HG02623 (cell line): ENCODE data around the gene EVX2.

Source experiments
- ATAC-seq: cut with Tn5 transposase; IDR thresholded peaks from one replicate; pipeline ENCODE4 v1.9.1; 2021; ENCODE audit warnings: moderate library complexity; ENCODE audit not compliant: unreplicated experiment

Gene EVX2

GRCh38 chr2:176084611-176085119 is 903 bp upstream of the EVX2 start:
- no peak for ATAC-seq

DNA sequence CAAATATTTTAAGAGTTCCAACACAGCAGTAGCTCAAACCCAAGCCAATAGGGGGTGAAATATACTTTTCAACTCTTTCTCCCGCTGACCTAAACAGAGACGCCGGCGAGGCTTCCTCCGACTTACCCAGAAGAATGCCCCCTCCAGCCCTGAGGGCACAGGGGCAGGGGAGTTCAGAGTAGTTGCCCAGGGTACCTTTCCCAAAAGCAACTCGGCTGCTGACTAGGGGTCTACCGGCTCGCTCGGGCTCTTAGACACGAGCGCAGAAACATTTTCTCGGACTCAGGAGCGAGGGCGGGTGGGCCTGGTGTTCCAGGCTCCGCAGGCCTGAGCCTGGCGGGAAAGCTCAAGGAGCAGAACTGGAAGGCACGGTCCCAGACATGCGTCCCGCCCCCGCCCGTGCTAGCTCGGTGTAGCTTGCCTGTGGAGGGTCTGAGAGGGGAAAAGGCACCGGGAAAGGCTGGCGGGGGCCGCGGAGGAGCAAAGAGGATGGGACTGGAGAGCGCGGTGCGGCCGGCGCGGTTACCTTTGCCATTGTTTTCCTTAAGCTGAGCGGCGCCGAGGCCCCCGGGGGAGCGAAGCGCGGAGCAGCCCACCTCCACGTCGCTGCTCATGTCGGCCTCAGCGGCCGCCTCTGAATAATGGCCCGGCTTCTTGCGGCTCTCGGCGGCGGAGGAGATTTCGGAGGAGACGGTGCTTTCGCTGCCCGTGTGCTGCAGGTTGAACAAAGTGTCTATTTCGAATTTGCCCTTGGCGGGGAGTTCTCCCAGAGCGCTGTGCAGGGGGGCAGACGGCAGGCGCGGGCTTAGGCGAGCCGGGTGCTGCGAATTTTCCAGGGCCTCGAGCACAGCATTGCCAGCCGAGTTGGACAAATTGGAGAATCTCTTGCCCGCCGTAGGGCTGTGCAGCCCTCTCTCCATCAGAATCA is 674 bp downstream of the EVX2 start:
- no peak for ATAC-seq

DNA sequence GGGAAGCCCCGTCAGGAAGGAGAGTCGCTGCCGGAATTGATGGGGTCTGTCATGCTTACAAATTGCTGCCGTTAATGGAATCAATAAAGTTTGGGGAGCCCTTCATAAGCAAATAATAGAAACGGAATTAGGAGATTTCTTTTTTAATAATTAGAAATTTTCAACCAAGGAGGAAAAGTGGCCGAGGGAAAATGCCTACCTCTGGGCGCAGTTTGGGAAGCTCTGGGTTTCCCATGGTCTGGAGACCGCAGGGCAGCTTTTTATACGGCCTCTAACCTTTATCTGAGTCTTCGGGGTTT is 1.3 kb downstream of the EVX2 start:
- no peak for ATAC-seq

DNA sequence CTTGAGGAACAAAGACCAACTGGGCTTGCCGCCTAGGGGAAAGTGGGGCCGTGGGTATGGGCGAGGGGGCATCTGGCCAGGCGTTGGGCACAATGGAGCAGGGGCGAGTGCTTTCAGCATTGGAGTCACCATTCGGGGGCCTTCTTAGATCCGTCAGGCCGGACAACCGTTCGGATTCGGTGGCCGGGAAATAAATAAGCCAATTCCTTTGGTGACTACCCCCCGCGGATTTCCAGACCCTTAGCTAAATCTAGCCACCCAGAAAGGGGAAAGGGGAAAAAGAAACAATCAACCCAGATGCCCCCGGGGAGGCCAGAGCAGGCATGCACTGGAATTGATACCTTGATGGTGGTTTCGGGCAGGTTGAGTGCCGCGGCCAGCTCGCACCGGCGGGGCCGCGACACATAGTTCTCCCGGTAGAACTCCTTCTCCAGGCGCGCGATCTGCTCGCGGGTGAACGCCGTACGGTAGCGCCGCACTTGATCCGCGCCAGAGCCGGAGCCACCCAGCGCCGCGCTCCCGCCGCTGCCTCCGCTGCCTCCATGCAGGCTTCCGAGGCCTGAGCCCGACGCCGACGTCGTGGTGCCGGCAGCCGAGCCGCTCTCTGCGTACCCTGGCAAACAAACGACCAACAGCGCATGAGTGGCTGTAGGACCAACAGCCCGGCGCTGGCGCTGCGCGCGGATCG is 1.8 kb downstream of the EVX2 start:
- ATAC-seq, result no peak

- ATAC-seq, result no peak
Observed at GRCh38 chr2:176081376-176081836, 2.4 kb downstream of the EVX2 start.

GRCh38 chr2:176080540-176081375 is 3.0 kb downstream of the EVX2 start:
- ATAC-seq, result no peak

DNA sequence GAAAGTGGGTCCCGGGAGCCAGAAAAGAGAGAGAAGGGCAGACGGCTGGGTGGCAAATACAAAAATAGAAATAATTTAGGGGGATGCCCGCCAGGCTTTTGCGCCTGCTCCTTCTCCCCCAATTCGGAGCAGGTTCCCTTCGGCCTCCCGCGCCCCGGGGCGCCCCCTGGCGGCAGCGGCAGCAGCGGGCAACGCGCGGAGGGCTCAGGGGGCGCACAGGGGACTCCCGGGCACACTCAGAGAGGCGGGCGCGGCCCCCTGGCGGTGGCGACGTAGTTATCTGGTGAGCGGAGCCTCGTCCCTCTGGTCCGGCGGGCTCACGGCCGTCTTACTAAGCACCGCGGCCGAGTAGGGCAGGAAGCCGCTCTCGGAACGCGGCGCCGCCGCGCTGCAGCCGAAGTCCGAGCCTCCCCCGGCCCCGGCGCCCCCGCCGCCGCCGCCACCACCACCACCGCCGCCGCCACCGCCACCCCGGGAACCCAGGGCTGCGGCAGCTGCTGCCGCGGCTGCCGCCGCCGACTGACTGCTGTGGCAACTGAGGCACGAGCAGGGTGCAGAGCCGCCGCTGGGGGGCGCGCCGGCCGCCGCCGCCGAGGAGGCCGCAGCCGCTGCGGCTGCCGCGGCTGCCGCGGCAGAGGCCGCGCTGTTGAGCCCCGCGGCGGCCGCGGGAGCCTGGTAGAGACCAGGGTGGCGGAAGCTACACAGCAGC is 3.8 kb downstream of the EVX2 start:
- ATAC-seq, result no peak

GRCh38 chr2:176079285-176079830 is 4.4 kb downstream of the EVX2 start:
- no peak for ATAC-seq

GRCh38 chr2:176078541-176079284 is 5.0 kb downstream of the EVX2 start:
- ATAC-seq, result no peak

DNA sequence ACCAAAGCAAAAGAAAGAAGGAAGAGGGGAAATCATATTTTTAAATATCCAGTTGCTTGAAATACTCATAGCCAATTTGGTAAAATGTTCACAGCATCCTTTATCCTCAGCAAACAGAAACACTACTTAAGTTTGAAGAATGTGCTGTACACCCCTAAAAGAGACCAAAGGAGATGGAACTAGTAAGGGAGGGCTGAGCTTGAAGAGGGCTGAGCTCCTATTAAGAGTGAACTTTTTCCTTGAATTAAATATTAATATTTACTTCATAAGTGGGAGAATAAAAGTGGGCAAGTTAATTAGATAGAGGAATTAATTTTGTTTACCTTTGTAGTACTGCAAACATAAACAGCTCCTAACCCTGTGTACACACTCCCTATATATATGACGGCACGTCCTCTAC is 7.0 kb downstream of the EVX2 start:
- no peak for ATAC-seq

GRCh38 chr2:176076063-176076462 is 7.7 kb downstream of the EVX2 start:
- ATAC-seq, result no peak

- no peak for ATAC-seq
Observed at GRCh38 chr2:176075481-176075880, 8.3 kb downstream of the EVX2 start.

GRCh38 chr2:176074919-176075425 is 8.8 kb downstream of the EVX2 start:
- no peak for ATAC-seq

DNA sequence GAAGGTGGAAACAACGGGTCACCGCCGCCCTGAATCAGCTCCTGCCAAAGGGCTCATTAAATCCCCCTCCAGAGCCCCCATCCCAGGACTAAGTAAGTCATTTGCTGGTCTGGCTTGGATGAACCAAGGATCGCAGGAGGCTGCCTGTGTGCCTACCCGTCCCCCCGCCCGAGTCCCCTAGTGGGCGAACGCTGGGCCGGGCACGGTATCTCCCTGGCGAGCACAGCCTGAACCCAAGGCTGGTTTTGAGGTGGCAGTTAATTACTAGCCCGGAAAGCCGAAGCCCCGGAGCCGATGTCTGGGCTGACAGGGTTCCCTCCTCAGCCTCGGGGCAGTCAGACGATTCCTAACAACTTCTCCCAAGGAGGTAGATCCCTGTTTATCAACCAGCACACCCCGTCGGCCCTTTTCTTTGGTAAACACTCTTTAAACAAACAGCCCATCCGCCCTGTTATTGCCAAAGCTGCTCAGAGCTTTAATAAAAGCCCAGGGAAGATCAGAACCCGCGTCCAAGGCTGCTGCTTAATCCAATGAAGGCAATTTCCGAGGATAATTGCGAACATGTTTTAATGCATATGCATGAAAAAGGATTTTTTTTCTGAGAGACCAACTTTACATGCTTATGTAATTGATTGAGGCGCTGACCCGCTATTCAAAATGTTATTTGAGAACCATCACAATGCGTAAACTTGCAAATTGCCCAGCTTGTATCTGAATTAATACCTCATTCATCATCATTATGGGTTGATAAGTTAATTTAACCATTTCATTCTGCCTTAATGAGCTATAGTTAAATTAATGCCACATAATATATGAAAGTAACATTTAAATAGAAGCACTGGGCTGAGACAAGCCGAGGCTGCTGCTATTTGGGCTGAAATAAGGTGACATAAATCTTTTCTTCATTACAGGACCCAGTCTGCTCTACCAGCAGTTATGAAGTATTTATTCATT is 10.5 kb downstream of the EVX2 start:
- no peak for ATAC-seq

DNA sequence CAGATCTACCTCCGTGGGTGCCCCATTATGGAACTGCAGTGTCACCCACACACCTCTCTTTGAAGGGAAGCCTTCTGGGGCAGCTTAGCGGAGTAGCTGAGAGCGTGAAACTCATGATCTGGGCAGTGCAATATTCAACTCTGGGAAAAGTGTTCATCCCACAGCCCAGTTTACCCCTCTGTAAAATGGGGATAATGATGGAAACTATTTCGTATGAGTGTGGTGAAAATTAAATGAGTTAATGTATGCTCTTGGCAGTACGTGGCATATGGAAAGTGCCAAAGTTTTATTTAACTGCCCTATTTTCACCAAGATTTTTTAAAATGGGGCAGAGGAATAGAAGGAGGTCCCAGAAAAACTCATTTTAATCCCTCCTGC is 11.5 kb downstream of the EVX2 start:
- no peak for ATAC-seq

DNA sequence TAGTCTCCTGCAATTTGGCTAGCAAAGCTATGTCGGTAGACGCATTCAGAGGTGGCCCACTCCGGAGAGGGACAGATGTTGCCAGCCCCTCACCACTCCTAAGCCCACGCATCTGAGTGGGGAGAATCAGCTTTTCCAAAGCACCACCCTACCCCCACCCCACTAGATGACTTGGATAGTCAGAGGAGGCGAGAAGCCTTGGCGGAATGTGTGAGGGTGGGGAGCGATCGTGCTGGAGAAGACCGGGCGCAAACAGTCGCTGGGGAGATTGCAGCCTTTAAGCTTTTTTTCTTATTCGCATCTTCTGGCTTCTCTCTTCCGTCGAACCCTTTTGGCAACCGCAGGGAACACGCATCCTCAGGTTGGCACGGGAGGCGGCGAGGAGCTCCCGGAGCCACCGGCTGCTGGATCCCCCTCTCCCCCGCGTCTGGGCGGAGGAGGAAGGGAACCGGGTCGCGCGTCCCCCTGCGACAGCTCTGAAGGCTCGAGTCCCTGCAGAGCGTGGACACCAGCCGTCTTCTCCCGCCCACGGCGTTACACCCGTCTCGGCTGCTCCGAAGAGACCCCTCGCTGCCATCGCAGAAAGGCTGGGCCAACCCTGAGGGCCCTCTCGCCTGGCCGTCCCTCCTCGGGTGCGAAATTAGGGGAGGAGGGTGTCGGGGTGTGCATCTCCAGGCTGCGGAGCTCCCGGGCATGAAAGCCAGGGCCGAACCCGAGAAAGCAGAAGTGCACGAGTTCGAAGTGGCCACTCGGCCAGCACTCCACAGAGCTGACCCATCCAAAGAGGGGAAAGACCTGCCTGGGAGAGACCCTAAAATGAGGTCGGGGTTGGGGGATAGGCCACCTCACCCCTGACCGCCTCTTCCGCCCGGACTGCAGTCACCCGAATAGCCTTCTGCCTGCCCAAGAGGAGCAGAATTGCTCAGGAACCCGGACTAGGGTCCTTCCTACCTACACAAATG is 12.2 kb downstream of the EVX2 start:
- ATAC-seq, result no peak

- ATAC-seq, result no peak
Observed at GRCh38 chr2:176068419-176068832, 15.3 kb downstream of the EVX2 start.
